ENCODE measurements around the gene FHIP1A.

FHIP1A gene

DNA sequence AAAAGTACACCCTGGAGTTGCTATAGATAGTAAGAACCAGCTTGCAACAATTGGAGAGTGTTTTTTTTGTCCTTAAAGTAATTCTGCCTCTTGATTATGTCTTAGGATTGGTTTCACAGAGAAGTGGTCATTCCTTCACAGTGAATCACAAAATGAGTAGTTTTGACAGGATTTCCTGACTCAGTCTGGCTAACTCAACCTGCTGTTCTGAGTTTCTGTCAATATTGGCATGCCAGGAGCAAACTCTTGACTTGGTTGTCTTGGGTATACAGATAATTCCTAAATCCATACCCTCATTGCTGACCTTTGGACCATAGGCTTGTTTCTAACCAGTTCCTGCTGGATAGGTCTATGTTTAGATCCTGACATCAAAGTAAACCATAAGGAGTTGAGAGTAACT, 9.4 kb downstream of the FHIP1A start:
- no peak for DNase-seq

GRCh38 chr4:151418856-151419255, 9.9 kb downstream of the FHIP1A start:
- DNase-seq, result no peak

DNA sequence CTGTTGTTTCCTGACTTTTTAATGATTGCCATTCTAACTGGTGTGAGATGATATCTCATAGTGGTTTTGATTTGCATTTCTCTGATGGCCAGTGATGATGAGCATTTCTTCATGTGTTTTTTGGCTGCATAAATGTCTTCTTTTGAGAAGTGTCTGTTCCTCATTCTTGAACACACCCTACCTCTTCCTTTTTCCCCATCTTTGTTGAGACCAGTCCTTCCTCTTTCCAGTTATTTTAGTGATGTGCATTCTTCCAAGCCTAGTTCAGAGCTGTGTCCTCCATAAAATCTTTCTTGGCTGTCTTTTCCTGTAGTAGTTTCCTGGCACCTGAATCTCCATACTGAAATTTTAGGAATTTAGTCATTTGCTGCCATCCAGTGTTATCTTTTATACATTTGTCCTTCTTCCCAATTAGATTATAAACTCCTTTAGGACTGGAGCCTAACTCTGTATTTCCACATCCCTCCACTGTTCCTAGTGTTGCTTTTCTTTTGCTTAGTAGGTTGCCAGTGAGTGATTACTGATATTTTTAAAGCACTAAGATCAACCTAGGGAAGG, 11.4 kb downstream of the FHIP1A start:
- no peak for DNase-seq

DNA sequence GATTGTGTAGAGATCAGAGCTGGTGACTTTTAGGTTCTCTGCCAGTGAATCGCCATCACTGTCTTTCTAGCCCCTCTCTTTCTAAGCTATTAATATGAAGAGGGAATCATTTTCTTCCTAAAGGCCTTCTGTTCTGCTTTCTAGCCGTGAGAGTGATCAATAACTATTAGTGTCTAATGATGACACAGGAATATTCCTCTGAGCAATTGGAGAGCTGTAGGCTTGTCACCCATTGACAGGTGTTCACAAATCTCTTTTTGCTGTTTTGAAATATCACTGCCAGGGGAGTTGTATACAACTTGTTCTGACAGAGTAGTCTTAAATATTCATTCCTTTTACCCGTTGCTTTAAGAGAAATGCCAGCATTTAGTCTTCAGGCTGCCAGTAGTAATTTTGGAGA, 13.9 kb downstream of the FHIP1A start:
- no peak for DNase-seq

- no peak for DNase-seq
These were observed 17.5 kb downstream of the FHIP1A start for GRCh38 chr4:151426513-151426912.

GRCh38 chr4:151427266-151427665, 18.3 kb downstream of the FHIP1A start:
- DNase-seq, result no peak

- DNase-seq, result no peak
These were observed 19.4 kb downstream of the FHIP1A start for GRCh38 chr4:151428346-151428745.

DNA sequence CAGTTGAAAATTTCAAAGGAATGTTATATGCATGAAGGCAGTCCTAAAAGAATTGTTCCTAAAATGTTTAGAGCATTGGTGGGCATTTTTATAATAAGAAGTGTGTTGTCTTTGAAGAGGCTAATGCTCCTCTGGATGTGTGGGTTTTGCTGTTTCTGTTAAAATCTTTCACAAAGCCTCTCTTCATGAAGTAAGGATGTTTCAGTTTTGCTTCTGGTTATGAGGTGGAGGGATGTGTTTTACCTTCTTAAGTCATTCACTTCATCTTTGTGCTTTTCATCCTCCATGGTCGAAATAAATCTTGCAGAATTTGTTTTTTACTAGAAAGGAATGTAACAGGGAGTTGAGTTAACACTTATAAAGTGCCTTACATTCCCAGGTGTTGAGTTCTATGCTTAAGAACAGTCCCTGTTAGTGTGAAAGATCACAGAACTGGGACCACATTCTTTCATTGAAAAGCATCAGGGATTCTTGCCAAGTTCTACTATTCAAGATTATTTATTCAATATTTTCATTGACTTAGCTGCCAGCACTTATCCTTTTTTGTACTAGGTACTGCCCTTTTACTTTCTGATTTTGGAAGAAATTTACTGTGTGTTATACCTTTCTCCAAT, 21.1 kb downstream of the FHIP1A start:
- no peak for DNase-seq

DNA sequence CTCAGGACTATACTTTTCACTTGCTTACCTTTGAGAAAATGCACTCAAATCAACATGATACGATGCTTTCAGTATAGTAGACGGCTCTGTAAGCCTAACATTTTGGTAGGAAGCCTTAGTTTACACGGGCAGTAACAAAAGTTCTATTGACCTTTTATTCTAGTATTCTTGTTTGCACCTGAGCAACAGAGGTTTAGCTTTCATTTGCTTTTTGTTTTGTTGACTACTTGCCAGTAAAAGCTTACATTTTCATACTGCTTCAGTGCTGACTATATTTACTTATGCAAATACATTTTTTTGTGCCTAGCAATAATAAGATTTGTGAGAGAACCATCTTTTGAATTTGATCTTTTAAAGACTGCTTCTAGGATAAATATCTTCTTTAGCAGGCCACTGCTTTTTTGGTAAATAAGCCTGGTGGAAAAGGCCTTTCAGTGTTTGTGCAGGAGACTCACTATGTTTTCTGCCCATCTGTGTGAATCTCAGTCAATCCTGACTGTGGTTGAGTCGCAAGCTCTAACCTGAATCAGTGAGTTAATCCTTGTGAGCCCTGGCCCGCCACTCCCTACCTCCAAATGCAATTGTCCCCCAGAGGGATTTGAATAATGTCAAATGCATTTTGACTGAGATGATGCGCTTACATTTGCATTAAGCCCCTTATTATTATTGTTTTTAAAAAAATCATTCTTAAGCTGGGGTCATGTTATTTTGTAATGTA, 21.9 kb downstream of the FHIP1A start:
- DNase-seq, result no peak

- DNase-seq, result no peak
These were observed 22.8 kb downstream of the FHIP1A start for GRCh38 chr4:151431728-151432127.

GRCh38 chr4:151432654-151433053, 23.7 kb downstream of the FHIP1A start:
- DNase-seq, result no peak

- no peak for DNase-seq
These were observed 25.3 kb downstream of the FHIP1A start for GRCh38 chr4:151434183-151434860.

GRCh38 chr4:151436093-151436518, 27.1 kb downstream of the FHIP1A start:
- no peak for DNase-seq

GRCh38 chr4:151437505-151437904, 28.5 kb downstream of the FHIP1A start:
- DNase-seq, result no peak

DNA sequence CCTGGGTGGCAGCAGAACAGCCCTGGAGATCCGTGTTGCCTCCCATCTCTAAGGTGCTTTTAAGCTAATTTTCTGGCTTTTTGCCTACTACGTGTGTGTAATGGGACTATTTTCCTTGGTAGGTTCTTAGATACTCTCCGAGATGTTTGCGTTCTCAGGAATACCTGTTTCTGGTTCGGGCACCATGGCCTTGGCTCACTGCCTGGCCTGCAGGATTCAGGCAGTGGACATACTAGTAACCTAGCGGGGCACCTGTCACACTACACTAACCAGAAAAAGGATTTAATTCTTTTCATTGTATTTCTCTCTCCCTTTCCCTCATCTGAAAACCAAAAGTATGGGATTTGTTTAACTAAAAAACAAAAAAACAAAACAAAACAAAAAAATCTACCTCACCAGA, 29.2 kb downstream of the FHIP1A start:
- DNase-seq, result no peak

DNA sequence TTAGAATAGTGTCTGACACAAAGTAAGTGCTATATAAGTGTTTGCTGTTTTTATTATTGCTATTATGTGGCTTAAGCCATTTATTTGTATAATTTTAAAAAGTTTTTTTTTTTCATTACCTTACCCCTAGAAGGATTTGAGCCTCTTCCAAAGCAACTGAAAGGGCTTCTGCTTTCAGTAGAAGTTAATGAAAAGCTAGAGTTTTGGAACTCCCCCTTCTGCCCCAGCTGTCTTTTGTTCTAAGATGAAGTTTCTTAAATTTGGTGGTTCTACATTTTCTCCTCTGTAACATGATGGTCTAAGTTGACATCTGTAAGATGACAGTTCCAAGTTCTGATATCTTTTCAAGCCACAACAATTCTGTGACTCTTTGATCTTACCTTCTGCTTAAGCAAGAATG, 30.3 kb downstream of the FHIP1A start:
- no peak for DNase-seq

DNA sequence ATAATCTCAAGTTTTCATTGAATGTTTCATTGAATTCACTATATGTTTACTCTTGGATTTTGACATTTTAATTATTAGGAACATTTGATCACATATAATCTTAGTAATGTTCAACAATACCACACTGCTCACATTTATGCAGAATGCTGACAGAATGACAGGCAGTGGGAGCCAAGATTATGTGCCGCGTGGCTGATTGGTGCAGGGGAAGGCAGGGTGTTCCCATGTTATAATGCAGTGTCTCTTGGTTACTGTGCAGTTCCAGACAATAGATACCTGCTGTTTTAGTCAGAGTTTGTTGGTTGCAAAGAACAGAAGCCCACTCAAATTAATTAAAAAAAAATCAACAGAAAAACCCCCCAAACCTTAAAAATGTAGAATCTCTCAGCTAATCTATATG, 33.0 kb downstream of the FHIP1A start:
- DNase-seq, result no peak

GRCh38 chr4:151443247-151443646, 34.3 kb downstream of the FHIP1A start:
- no peak for DNase-seq

- DNase-seq, result no peak
These were observed 34.8 kb downstream of the FHIP1A start for GRCh38 chr4:151443752-151444151.

- no peak for DNase-seq
These were observed 37.2 kb downstream of the FHIP1A start for GRCh38 chr4:151446208-151446607.

DNA sequence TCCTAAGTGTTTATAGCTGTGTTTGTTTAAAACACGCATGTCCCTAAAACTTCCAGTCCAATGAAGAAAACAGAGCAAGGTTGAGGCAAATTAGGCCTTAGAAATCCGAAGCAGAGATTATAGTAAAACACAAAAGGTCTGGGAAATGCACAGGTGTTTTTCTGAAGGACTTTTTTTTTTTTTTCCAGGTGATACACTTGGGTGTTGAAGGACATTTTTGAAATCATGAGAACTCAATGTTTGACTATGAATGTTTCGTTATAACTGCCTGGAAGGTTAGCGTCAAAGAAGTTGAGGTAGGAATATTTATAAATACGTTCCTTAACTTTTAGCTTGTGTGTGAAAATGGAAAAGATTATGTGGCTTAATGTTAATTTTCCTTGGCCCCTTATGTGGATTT, 45.5 kb downstream of the FHIP1A start:
- no peak for DNase-seq

DNA sequence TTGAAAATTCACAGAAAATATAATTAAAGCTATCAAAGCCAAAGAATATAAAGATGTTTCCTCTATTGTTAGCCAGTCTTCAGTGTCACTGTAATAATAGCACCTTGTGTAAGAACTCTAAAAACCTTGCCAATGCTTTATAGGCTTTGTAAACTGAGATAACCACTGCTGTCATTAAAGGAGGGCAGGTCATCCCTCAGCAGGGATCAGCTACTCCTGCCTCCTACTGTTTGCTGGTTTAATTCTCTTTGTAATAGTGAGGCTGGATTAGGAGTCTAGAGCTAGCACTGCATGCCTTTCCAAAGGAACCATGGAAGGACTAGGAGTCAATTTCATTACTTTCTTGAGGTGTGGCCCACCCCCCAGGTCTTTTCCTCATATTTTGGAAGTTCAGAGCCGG, 46.2 kb downstream of the FHIP1A start:
- DNase-seq, result no peak

DNA sequence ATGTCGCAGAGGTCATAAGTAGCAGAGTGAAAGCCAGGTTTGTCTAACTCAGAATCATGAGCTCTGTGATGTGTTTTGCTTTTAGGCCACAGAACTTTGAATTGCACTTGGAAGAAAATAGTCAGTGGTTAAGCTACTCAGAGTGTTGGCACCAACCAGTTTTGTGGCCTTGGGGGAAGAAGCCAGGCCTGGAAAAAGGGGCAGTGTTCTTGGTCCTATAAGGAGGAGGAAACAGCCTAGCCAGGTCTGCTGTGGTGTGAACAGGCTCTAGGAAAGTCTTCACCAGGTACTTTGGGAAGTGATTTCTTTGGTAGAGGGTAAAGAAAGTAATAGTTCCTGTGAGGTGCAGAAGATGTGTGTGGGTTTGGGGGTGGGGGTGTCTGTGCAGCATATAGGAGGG, 49.2 kb downstream of the FHIP1A start:
- no peak for DNase-seq
